CMK (cell line): ENCODE results near the gene TNFRSF18.
"Not testable (repeated sequence)": the region's sequence is repeated elsewhere in the genome, so short reads cannot be mapped to it uniquely, and the experiment has no call there.

ENCODE experiments used
- DNase-seq: peaks from one replicate; pipeline ENCODE4 v3.0.0-alpha.2; 2010; ENCODE audit warnings: low read depth

TNFRSF18 gene

DNA sequence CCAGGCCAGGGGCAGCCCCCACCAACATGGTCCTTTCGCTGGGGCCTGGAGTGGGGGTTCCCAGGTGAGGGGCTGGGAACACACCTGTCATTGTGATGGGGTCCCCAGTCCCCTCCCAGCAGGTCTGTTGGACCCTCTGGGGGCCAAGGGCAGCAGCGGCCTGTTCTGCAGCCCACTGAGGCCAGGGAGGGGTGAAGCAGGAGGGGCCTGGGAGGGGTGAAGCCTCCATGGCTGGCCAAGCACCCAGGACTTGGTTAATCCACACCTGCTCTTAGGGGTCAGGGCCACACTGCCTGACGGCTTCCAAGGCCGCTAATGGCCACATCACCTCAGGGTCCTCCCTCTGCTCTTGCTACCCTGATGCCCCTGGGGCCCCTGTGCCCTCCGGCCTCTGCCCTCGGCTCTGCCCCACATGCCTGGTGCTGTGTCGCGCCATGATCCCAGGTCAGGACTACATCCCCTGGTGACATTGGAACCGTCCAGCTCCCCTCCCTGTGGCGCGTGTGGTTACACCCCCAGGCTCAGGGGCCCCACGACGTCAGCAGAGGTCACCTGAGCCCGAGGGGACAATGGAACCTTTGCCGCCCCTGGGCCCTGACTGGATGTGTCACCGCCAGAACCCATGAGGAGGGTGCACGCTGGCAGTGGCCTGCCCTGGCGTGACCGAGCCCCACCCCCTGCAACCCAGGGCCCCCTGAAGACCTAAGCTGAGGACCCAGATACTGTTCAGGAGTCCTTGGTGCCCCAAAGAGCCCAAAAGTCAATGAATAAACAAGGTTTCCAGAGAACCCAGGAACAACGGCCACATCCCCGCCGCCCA lies 7.0 kb downstream of the TNFRSF18 start:
- DNase-seq: no peak

DNA sequence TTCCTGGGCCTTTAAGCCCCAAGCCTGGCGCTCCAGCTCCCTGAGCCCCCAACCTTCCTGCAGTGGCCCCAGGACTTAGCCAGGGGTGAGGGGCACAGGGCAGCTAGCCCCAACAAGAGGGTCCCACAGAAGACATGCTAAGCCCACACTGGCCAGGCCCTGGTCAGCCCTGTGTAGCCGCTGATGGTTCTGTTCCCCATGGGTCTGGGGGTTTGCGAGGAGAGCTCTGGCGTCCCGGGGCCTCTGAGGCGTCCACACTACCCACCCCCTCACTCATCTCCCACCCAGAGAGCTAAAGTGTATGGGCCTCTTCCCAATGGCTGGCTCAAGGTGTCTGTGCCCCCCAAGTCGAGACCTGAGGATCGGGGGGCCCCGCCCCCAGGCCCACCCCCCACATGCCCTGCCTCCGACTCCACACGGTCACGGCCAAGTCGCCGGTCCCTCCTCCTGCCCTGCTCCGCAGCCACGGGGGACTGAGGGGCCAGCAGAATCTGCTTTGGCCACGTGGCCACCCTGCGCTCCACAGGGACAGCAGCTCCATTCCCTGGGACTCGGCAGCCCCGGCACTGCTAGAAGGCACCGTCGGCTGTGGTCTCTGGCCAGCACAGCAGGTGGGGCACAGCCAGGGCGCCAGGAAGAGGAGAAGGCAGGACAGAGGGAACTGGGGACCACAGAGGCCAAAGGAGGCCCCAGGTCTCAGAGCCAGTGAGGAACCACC lies 7.8 kb downstream of the TNFRSF18 start:
- DNase-seq: no peak

DNA sequence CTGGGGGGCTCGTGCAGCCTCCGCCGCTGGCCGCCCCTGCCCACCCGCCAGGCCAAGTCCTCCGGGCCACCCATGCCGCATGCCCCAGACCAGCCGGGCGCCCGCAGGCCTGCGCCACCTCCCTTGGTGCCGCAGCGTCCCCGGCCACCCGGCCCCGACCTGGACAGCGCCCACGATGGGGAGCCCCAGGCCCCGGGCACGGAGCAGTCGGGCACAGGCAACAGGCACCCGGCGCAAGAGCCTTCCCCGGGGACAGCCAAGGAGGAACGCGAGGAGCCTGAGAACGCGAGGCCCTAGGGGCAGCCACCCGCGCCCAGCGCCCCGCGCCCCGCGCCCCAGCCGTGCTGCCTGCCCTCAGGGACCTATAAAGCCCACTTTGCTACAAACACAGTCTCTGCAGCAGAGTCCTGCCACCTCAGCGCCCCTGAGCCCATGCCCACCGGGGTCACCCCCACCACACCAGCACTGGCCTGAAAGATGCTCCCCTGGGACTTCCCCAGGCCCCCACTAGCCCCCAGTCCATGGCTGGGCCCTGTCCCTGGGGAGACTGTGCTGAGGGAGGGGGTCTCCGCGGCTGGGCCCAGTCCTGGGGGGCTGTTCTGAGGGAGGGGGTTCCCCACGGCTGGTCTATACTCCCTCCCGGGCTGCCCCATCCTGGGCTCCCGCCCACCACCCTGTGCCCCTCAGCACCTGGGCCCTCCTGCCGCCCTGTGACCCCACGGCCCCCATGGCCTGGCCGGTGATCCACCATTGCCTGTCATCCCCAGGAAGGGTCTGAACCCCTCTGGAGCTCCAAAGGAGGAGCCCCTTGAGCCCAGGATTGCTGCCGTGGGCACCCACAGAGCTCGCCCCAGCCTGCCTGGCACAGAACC lies 8.6 kb downstream of the TNFRSF18 start:
- DNase-seq: no peak

DNA sequence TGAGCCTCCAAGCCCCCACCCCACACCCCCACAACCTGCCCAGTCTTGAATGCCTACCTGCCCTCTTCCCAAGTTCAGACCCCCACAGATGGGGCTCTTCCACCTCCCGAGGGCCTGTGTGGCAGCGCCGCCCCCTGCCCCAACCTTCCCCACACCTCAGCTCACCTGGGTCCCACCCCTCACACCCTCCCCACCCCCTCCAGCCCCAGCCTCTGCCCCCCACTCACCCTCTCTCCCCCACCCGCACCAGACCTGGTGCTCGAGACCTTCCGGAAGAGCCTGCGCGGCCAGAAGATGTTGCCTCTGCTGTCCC lies 9.2 kb downstream of the TNFRSF18 start:
- no peak for DNase-seq

DNA sequence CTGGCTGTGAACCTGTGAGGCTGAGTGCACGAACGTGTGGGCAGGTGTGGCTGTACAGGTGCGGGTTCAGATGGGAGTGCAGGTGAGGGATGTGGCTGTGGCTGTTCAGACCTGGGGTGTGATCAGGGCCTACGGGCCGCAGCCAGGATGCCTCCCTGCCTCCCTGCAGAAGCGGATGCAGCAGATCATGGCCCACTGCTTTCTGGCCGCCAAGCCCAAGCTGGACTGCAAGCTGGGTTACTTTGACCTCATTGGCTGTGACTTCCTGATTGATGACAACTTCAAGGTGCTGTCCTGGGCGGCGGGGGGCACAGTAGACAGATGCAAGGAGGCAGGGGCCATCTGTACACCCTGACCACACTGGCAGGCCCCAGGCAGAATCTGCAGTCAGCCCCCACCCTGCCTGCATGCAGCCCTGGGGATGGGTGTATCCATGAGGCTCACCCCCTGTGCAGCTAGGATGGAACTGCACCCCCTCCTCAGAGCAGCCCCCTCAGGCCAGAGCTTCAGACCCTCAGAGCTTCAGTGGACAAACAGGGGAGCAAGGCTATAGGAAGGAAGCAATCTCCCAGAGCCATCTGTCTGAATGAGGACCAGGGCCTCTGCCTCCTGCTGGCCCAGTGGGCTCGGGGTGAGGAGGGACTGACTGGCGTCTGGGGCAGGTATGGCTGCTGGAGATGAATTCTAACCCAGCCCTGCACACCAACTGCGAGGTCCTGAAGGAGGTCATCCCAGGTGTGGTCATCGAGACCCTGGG lies 9.8 kb downstream of the TNFRSF18 start:
- no peak for DNase-seq

DNA sequence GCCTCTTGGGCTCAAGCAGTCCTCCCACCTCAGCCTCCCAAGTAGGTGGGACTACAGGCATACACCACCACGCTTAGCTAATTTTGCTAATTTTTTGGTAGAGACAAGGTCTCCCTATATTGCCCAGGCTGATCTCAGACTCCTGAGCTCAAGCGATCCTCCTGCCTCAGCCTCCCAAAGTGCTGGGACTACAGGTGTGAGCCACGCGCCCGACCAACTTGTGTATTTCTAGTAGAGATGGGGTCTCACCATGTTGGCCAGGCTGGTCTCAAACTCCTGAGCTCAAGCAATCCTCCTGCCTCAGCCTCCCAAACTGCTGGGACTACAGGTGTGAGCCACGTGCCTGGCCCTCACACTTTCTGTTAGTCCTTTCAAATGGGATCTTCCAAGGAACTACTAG lies 10.7 kb downstream of the TNFRSF18 start:
- DNase-seq: not testable (repeated sequence)

DNA sequence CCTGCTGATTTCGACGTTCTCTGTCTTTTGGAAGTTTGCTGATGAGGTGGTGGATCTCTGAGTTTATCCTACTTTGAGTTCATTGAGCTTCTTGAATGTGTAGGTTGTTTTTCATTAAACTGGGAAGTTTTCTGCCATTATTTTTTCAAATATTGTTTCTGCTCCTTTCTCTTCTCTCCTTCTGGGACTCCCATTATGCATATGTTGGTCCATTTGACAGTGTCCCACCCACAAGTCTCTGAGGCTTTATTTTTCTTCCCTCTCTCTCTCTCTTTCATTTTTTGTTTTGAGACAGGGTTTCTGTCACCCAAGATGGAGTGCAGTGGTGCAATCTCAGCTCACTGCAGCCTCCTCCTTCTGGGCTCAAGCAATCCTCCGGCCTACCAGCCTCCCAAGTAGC lies 11.7 kb downstream of the TNFRSF18 start:
- no peak for DNase-seq

DNA sequence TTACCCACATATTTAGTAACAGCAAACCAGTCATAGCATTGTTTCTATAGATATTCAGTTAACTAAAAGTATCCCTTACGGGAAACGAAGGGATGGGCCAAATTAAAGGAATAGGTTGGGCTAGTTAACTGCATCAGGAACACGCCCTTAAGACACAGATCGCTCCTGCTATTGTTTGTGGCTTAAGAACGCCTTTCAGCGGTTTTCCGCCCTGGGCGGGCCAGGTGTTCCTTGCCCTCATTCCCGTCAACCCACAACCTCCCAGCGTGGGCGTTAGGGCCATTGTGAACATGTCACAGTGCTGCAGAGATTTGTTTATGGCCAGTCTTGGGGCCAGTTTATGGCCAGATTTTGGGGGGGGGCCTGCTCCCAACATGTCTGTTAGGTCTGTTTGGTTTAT lies 14.7 kb downstream of the TNFRSF18 start:
- no peak for DNase-seq

DNA sequence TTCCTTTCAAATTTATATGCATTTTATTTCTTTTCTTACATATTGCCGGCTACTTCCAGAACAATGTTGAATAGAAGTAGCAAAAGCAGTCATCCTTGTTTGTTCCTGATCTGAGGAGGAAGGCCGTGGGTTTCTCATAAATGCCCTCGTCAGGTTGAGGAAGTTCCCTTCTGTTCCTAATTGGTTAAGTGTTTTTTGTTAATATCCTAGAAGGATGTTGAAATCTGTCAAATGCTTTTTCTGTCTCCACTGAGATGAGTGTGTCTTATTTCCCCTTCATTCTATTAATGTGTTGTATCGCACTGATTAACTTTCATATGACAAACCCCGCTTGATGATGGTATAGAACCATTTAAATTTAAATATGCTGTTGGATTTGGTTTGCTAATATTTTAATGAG lies 17.3 kb downstream of the TNFRSF18 start:
- DNase-seq: no peak

DNA sequence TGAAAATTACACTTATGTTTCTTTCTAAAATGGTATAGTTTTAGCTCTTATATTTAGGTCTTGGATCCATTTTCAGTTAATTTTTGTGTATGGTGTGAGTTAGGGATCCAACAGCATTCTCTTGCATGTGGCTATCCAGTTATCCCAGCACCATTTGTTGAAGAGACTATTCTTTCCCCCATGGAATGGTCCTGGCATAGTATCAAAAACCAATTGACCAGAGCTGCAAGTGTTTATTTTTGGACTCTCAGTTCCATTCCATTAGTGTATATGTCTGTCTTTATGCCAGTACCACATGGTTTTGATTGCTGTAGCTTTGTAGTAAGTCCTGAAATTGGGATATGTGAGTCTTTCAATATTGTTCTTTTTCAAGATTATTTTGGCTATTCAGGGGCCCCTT lies 18.5 kb downstream of the TNFRSF18 start:
- no peak for DNase-seq

DNA sequence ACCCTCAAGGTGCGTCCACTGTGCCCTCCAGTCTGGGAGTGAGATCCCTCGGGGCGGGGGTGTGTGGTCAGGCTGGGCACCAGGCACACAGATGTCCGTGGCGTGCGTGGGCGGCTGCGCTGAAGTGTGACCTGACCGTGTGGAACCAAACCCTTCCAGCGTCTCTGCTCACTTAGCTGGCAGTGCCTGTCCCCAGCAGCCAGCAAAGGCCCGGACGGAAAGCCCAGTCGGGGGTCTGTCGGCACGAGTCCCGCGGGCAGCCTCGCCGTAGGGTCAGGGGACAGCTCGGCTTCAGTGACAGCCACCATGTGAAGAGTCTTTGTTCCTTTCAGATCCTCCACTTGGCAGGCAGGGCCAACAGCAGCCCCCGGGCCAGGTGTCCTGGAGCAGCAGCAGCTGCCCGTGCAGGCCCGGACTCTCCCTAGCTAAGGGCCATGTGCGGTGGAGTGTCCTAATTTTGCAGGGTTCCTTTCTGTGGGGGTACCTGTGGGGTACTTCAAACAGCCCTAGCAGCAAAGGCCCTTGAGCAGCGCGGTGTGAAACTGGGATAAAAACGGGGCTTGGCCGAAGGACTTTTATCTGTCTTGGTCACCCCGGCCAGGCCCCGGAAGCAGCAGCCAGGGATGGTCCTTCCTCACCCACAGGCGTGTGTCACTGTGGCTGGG lies 21.2 kb downstream of the TNFRSF18 start:
- DNase-seq: no peak

DNA sequence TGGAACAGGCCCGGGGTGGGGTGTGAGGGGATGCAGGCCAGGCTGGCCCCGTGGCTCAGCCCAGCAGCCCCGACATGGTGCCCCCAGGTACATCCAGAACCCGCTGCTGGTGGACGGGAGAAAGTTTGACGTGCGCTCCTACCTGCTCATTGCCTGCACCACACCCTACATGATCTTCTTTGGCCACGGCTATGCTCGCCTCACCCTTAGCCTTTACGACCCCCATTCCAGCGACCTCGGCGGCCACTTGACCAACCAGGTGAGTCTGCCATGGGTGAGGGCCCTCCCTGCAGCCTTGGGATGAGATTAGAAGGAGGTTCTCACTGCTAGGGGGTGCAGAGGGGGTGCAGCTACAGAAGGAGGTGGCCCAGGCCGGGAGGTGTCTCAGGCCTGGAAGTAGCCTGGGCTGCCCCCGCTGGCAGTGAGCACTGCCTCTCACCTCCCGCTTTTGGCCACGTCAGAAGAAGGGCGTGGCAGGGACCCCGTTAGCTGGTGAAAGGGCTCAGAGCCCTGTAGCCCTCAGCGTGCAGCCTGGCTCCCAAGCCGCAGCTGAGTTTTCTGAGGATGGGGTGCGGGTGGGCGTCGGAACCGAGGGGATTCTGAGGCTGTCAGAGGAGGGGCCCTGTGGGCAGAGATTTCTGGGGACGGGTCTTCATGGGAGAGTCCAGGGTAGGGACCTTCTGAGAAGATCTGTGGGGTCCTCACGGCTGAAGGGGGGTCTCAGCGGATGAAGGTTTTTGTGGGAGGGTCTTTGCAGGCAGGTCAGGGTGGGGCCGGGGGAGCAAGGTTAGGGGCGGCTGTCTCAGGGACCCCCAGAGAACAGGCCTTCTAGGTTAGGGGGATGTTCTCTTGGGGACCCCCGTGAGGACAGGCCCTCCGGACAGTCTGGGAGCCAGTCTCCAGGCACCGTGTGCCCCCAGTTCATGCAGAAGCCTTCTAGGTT lies 22.3 kb downstream of the TNFRSF18 start:
- no peak for DNase-seq

DNA sequence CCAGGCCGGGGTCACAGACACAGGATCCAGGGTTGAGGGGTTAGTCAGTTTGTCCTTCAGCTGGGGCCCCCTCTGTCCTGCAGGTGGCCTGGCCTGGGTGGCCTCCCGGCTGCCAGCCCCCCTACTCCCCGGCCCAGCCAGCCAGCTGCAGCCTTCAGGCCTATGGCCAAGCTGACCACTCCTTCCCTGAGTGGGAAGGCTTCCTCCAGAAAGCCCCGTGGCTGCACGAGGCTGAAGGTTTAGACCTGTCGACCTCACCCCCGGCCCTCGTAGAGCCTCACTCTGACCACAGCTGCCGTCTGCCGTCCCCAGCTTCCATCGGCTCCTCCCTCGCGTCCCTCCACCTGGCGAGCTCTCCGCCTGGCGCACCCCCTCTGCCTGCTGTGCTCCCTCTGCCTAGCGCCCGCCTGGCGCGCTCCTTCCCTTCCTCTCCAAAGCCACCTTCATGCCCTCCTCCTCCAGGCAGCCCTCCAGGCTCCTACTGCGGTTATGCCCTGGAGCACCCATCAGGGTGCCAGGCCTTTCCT lies 23.1 kb downstream of the TNFRSF18 start:
- DNase-seq: no peak

DNA sequence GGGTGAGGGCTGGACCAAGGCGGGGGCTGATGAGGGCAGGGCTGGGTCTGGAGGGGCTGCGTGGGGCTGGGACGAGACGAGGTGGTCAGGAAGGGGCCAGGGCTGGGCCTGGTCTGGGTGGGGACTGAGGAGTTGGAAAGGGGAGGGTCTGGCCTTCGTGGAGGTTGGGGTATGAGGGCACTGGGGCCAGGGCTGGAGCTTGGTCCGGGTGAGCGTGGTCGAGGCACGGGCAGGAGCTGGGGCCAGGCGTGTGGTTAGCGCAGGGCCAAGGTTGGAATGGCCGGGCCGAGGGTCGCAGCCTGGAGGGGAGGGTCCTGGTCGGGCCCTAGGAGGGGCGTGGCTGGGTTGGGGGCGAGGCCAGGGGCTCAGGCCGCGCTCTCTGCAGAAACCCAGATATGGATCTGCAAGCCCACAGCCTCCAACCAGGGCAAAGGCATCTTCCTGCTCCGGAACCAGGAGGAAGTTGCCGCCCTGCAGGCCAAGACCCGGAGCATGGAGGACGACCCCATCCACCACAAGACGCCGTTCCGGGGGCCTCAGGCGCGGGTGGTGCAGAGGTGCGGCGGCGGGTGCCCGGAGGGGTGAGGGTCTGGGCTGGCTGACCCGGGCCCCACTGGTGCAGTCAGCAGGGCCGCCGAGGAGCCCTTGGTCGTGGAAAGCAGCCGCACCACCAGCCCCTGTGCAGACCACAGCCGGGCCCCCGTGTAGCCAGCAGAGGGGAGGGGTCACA lies 23.7 kb downstream of the TNFRSF18 start:
- peak; percentile 97 for DNase-seq

DNA sequence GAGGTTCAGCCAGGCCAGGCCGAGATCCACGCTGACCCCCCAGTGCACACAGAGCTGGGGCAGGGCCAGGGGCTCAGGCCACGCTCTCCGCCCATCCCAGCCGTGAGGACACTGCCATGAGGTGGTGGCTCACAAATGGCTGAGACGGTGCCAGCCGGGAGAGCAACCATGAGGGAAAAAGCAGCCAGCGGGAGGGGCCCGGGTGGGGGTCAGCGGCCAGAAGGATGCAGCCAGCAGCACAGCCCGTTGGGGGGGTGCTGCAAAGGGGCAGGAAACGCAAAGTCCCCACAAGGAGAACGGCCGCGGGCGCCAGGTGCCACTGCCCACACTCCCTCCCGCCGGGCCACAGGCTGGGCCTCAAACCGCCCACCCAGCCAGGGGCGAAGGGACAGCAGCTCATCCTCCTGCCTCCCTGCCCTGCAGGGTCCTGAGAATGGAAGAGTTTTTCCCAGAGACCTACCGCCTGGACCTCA lies 24.4 kb downstream of the TNFRSF18 start:
- no peak for DNase-seq

DNA sequence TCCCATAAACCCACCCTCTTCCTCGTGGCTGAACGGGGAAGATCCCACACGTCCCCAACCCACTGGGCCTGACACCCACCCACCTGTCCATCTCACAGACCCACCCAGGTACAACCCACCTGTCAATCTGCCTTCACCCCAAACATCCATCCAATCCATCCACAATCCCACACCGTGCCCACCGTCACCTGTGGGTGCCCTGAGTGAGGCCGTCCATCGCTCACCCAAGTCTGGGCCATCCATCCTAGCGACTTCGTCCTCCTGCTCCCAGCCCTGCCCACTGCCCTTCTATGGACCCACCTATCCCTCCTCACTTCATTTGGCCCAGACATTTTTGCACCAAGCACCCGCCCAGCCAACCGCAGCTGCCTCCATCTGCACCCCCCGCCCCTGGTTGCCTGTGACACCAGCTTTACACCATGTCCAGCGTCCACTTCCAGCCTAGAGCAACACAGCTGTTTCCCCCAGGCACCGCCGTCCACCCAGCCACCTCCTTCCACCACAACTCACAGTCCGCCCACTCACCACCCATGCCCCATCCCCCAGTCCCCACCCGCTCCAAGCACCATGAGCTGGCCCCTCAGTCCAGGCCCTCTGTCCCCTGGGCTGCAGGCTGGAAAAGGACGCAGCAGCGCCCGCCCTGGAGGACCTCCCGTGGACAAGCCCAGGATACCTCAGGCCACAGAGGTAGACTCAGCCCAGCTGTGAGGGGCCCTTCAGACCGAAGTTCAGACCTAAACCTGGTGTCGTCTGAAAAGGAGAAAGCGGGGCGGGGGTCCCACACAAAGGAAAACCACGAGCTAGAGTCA lies 25.1 kb downstream of the TNFRSF18 start:
- no peak for DNase-seq

DNA sequence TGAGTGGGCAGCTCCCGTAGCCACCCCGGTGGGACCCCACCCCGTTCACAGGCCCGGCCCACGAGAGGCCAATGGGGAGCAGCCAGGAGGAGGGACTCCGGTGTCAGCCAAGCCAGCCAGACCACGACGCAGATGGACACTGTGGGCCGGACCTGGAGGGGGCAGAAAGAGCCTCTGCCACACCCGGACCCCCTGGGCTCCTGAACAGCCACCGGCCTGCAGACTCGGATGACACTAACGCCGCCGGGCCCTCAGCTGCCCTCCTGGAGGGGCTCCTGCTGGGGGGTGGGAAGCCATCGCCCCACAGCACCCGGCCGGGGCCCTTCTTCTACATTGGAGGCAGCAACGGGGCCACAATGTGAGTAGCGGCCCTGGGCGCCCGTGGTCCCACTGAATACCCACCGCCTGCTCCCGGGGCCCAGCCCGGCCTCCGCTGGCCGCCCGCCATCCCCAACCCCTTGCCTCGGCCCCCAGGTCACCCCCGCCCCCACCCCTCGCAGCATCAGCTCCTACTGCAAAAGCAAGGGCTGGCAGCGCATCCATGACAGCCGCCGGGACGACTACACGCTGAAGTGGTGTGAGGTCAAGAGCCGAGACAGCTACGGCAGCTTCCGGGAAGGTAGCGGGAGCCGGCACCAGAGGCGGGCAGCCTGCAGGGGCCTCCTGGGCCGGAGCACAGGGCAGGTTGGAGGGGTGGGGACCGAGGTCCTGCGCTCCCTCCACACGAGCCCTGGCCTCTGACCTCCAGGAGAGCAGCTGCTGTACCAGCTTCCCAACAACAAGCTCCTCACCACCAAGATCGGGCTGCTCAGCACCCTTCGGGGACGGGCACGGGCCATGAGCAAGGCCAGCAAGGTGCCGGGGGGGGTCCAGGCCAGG lies 26.2 kb downstream of the TNFRSF18 start:
- no peak for DNase-seq
